Parathyroid adenoma (tissue), 2 donors: ENCODE results near the gene LGALS8.

ENCODE experiments used
- H2AFZ ChIP-seq: fragments of 300-600 bp; sonication (generic); one replicate; pipeline ENCODE4 v1.7.0; 2017; ENCODE audit warnings: antibody characterized with exemption, mild to moderate bottlenecking
- H3K27ac ChIP-seq: fragments of 300-600 bp; sonication (generic); one replicate; pipeline ENCODE4 v1.7.0; 2017
- H3K27me3 ChIP-seq: fragments of 300-600 bp; sonication (generic); one replicate; pipeline ENCODE4 v1.7.0; 2017; ENCODE audit warnings: low read length; ENCODE audit not compliant: control insufficient read depth, insufficient read depth
- H3K36me3 ChIP-seq: fragments of 300-600 bp; sonication (generic); one replicate; pipeline ENCODE4 v1.7.0; 2017; ENCODE audit warnings: low read length; ENCODE audit not compliant: control insufficient read depth, insufficient read depth
- H3K4me1 ChIP-seq: fragments of 300-600 bp; sonication (generic); one replicate; pipeline ENCODE4 v1.7.0; 2017; ENCODE audit warnings: control low read depth
- H3K4me2 ChIP-seq: fragments of 300-600 bp; sonication (generic); one replicate; pipeline ENCODE4 v1.7.0; 2017; ENCODE audit warnings: low read length
- H3K4me3 ChIP-seq: fragments of 300-600 bp; sonication (generic); one replicate; pipeline ENCODE4 v1.7.0; 2017; ENCODE audit warnings: low read depth, low read length
- H3K79me2 ChIP-seq: fragments of 300-600 bp; sonication (generic); one replicate; pipeline ENCODE4 v1.7.0; 2017; ENCODE audit warnings: control low read depth
- H3K9ac ChIP-seq: fragments of 300-600 bp; sonication (generic); one replicate; pipeline ENCODE4 v1.7.0; 2017; ENCODE audit warnings: mild to moderate bottlenecking
- H3K9me3 ChIP-seq: fragments of 300-600 bp; sonication (generic); one replicate; pipeline ENCODE4 v1.7.0; 2017; ENCODE audit warnings: low read length; ENCODE audit not compliant: control insufficient read depth
- TF ChIP-seq, protein P1 (sequence below): fragments of 300-600 bp; sonication (generic); IDR thresholded peaks from one replicate; pipeline ENCODE4 v1.7.0; 2017; ENCODE audit warnings: antibody characterized with exemption, mild to moderate bottlenecking
- donor health status: primary hyperparathyroidism.

LGALS8 gene

DNA sequence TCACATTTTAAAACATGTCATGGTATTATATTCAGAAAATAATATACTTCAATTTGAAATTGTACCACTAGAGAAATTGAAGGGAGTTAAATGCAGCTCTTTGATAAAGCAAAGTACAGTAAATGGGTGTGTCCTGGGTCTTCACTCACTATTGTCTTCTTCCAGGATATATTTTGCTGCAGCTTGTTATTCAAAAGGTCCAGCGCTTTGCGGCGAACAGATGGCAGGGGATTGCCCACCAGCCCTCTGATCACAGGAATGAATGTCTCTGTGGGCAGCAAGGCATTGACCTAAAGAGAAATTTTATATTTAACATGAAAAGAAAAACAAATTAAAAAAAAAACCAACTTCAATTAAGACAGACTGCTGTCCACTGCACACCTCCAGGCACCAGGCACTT lies 35.1 kb downstream of the LGALS8 start:
- Histone ChIP-seq H2AFZ (no peak overlapping the region), H3K4me2 (no peak overlapping the region), H3K9me3 (no peaks in the 10 kb centered on the region), H3K4me3 (no peak overlapping the region), H3K79me2 (no peaks in the 10 kb centered on the region), H3K27me3 (no peaks in the 10 kb centered on the region), H3K36me3 (no peaks in the 10 kb centered on the region), H3K9ac (no peak overlapping the region), H3K27ac (no peak overlapping the region), H3K4me1 (no peaks in the 10 kb centered on the region)
- TF ChIP-seq, protein P1, sequence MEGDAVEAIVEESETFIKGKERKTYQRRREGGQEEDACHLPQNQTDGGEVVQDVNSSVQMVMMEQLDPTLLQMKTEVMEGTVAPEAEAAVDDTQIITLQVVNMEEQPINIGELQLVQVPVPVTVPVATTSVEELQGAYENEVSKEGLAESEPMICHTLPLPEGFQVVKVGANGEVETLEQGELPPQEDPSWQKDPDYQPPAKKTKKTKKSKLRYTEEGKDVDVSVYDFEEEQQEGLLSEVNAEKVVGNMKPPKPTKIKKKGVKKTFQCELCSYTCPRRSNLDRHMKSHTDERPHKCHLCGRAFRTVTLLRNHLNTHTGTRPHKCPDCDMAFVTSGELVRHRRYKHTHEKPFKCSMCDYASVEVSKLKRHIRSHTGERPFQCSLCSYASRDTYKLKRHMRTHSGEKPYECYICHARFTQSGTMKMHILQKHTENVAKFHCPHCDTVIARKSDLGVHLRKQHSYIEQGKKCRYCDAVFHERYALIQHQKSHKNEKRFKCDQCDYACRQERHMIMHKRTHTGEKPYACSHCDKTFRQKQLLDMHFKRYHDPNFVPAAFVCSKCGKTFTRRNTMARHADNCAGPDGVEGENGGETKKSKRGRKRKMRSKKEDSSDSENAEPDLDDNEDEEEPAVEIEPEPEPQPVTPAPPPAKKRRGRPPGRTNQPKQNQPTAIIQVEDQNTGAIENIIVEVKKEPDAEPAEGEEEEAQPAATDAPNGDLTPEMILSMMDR, result no peak

DNA sequence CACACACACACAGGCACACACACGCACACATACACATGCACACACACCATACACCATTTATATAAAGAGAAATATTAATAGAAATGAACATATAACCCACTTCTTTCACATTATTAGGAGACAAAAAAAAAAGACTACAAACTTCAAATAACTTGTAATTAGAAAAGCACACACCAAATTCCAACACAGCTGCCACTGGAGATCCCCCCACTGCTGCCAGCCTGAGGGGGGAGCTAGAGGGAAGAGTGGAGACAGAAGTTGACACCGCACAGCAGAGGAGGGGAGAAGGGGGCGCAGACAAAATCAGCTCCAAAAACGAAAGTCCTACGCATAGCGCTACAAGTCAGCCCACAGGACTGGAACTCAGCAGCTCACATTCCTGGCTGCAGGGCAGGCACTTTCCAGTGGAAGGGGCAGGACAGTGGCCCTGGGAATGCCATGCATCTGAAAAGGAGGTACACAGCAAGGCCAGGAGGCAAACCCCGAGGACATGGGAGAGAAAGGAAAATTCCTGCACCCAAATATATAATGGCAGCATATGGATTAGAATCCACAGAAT lies 36.5 kb downstream of the LGALS8 start:
- no peaks in the 10 kb centered on the region for H3K36me3 ChIP-seq
- no peak overlapping the region for H3K27ac ChIP-seq
- TF ChIP-seq, protein P1, result no peak
- H2AFZ ChIP-seq, result no peak overlapping the region
- no peak overlapping the region for H3K9ac ChIP-seq
- H3K9me3 ChIP-seq, result no peaks in the 10 kb centered on the region
- no peaks in the 10 kb centered on the region for H3K4me1 ChIP-seq
- no peak overlapping the region for H3K4me2 ChIP-seq
- H3K4me3 ChIP-seq, result no peak overlapping the region
- H3K79me2 ChIP-seq, result no peaks in the 10 kb centered on the region
- no peaks in the 10 kb centered on the region for H3K27me3 ChIP-seq

GRCh38 chr1:236561976-236562375 lies 38.2 kb downstream of the LGALS8 start:
- Histone ChIP-seq H3K4me2 (no peak overlapping the region), H3K79me2 (no peaks in the 10 kb centered on the region), H3K4me1 (no peaks in the 10 kb centered on the region), H3K36me3 (no peaks in the 10 kb centered on the region), H3K27me3 (no peaks in the 10 kb centered on the region), H3K9me3 (no peaks in the 10 kb centered on the region), H3K27ac (no peak overlapping the region), H2AFZ (no peak overlapping the region), H3K9ac (no peak overlapping the region), H3K4me3 (no peak overlapping the region)
- TF ChIP-seq, protein P1, result no peak

DNA sequence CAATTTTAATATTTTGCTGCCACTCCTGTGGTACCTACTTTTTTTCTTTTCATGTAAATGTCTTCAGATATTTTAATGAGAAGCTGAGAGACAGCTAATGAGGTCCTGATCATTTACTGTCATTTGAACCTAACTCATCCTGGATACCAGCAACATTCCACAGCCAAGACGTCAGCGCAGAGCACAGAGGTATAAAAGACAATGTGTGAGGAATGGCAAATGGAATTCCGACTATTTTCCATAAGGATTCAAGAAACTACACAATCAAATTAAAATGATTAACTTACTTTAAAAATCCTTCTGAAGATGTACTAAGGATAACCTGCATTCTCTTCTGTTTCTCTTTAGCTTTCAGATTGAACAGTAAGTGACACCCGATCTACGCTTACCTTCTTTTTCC lies 41.7 kb downstream of the LGALS8 start:
- Histone ChIP-seq H3K4me2 (no peak overlapping the region), H3K27me3 (no peaks in the 10 kb centered on the region), H2AFZ (no peak overlapping the region), H3K36me3 (no peaks in the 10 kb centered on the region), H3K9me3 (no peaks in the 10 kb centered on the region), H3K4me3 (no peak overlapping the region), H3K9ac (no peak overlapping the region), H3K4me1 (no peaks in the 10 kb centered on the region), H3K27ac (no peak overlapping the region), H3K79me2 (no peaks in the 10 kb centered on the region)
- TF ChIP-seq, protein P1, result no peak

GRCh38 chr1:236568285-236568894 lies 44.6 kb downstream of the LGALS8 start:
- H3K27ac ChIP-seq, result no peak overlapping the region
- H3K9ac ChIP-seq, result no peak overlapping the region
- TF ChIP-seq, protein P1, result no peak
- no peak overlapping the region for H3K4me2 ChIP-seq
- no peaks in the 10 kb centered on the region for H3K79me2 ChIP-seq
- H3K4me1 ChIP-seq, result no peaks in the 10 kb centered on the region
- no peak overlapping the region for H2AFZ ChIP-seq
- no peaks in the 10 kb centered on the region for H3K36me3 ChIP-seq
- no peak overlapping the region for H3K4me3 ChIP-seq
- H3K27me3 ChIP-seq, result no peaks in the 10 kb centered on the region
- no peaks in the 10 kb centered on the region for H3K9me3 ChIP-seq
